Rectal smooth muscle tissue (tissue), 1 donor: ENCODE data around the gene BTBD9.

Experiments
- H3K27ac ChIP-seq: one replicate; pipeline ENCODE4 v1.7.0; 2013; ENCODE audit warnings: low read depth, low read length, inconsistent platforms
- H3K27me3 ChIP-seq: one replicate; pipeline ENCODE4 v1.7.0; 2013; ENCODE audit warnings: low read length; ENCODE audit not compliant: control insufficient read depth, insufficient read depth
- H3K36me3 ChIP-seq: one replicate; pipeline ENCODE4 v1.7.0; 2013; ENCODE audit warnings: low read length; ENCODE audit not compliant: control insufficient read depth, insufficient read depth
- H3K4me1 ChIP-seq: one replicate; pipeline ENCODE4 v1.7.0; 2013; ENCODE audit warnings: low read length; ENCODE audit not compliant: control insufficient read depth, insufficient read depth
- H3K4me3 ChIP-seq: one replicate; pipeline ENCODE4 v1.7.0; 2013; ENCODE audit warnings: low read length
- H3K9ac ChIP-seq: one replicate; pipeline ENCODE4 v1.7.0; 2013; ENCODE audit warnings: low read length

BTBD9 gene

DNA sequence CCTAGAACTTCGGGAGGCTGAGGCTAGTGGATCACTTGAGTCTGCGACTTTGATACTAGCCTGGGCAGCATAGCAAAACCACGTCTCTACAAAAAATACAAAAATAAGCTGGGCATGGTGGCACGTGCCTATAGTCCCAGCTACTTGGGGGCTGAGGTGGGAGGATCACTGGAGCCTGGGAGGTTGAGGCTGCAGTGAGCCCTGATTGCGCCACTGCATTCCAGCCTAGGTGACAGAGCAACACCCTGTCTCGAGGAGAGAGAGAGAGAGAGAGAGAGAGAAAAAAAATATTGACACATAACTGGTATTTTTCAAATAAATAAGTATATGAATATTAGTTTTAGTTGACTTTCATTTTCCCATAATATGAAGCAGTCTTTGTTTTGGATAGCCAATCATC is 222.2 kb downstream of the BTBD9 start:
- no peaks in the 10 kb centered on the region for H3K36me3 ChIP-seq
- no peak overlapping the region for H3K9ac ChIP-seq
- H3K27me3 ChIP-seq: no peaks in the 10 kb centered on the region

DNA sequence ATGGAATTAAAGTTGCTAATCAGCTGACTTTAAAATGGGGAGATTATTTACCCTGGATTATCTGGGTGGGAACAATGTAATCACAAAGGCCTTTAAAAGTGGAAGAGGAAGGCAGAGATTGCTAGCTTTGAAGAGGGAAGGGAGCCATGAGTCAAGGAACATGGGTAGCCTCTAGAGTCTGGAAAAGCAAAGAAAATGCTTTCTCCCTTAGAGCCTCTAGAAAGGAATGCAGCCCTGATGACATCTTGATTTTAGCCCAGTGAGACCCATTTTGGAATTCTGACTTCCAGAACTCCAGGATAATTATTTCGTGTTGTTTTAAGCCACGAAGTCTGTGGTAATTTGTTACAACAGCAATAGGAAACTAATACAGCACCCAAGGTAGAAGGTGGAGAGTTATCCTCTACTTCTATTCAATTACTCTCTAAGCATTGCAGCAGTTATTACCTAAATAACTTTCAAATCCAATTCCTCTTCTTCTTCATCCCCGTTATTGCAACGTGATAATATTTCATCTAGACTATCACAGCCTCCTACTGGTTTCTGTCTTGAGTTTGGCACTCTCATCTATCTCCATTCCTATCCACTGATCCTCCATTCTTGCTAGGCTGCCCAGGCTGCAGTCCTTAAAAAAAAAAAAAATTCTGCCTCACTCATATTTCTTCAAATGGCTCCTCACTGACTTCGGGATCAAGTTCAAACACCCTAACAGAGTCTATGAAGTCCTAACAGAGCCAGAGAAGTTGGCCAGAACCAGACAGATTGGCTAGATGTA is 224.3 kb downstream of the BTBD9 start:
- Histone ChIP-seq H3K27me3 (no peaks in the 10 kb centered on the region), H3K9ac (no peak overlapping the region), H3K27ac (no peak overlapping the region), H3K4me3 (no peak overlapping the region), H3K36me3 (no peaks in the 10 kb centered on the region), H3K4me1 (no peaks in the 10 kb centered on the region)

More for the DNA sequence above, 222.2 kb downstream of the BTBD9 start:
- Histone ChIP-seq H3K4me3 (no peak overlapping the region), H3K27ac (no peak overlapping the region), H3K4me1 (no peaks in the 10 kb centered on the region)

- Histone ChIP-seq H3K36me3 (no peaks in the 10 kb centered on the region), H3K9ac (no peak overlapping the region), H3K4me1 (no peaks in the 10 kb centered on the region), H3K4me3 (no peak overlapping the region), H3K27me3 (no peaks in the 10 kb centered on the region), H3K27ac (no peak overlapping the region)
Observed at GRCh38 chr6:38413102-38413800, 226.5 kb downstream of the BTBD9 start.

DNA sequence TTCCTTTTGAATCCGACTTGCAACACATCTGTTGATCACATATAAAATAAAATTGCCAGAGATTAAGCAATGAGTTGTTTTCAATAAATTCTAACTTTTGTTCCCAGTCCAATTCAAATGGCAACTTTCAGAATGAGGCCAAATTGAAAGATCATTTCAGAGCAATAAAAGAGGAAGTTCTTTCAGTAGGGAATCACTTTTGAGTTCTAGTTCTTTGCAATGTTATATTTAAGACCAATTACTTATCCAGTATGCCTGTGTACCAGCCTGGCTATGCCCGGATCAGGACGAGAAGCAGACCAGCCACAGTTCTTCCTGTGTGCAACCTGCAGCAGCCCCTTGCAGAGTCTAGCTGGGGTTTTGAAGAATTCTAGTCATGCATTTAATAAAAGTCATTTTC is 232.5 kb downstream of the BTBD9 start:
- no peaks in the 10 kb centered on the region for H3K4me1 ChIP-seq
- no peaks in the 10 kb centered on the region for H3K36me3 ChIP-seq
- H3K27me3 ChIP-seq: no peaks in the 10 kb centered on the region
- H3K4me3 ChIP-seq: no peak overlapping the region
- H3K27ac ChIP-seq: no peak overlapping the region
- no peak overlapping the region for H3K9ac ChIP-seq

DNA sequence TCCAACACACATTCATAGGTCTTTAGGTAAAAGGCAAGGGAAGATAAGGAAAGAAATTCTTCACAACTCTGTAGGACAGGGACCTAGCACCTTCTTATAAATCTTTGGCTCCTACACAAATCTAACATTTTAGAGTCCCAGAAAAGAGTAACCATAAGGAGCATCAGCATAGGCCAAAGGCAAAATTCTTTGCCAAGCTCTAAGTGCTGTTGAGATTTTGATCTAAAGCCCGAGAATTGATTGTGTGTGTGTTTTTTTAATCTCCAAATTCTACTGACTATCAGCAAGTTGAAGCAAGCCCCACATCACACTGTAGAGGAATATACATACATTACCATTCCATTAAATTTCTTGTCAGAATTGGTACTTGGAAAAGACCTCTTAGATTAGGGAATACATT is 233.6 kb downstream of the BTBD9 start:
- H3K27ac ChIP-seq: no peak overlapping the region
- H3K9ac ChIP-seq: no peak overlapping the region
- H3K36me3 ChIP-seq: no peaks in the 10 kb centered on the region
- H3K4me1 ChIP-seq: no peaks in the 10 kb centered on the region
- H3K27me3 ChIP-seq: no peaks in the 10 kb centered on the region
- H3K4me3 ChIP-seq: no peak overlapping the region

- no peak overlapping the region for H3K27ac ChIP-seq
Observed at GRCh38 chr6:38404900-38405556, 234.7 kb downstream of the BTBD9 start.

GRCh38 chr6:38404355-38404754 is 235.4 kb downstream of the BTBD9 start:
- Histone ChIP-seq H3K9ac (no peak overlapping the region), H3K27ac (no peak overlapping the region), H3K4me1 (no peaks in the 10 kb centered on the region), H3K27me3 (no peaks in the 10 kb centered on the region), H3K4me3 (no peak overlapping the region), H3K36me3 (no peaks in the 10 kb centered on the region)

More at GRCh38 chr6:38404900-38405556, 234.7 kb downstream of the BTBD9 start:
- Histone ChIP-seq H3K4me3 (no peak overlapping the region), H3K4me1 (no peaks in the 10 kb centered on the region), H3K27me3 (no peaks in the 10 kb centered on the region), H3K9ac (no peak overlapping the region), H3K36me3 (no peaks in the 10 kb centered on the region)

DNA sequence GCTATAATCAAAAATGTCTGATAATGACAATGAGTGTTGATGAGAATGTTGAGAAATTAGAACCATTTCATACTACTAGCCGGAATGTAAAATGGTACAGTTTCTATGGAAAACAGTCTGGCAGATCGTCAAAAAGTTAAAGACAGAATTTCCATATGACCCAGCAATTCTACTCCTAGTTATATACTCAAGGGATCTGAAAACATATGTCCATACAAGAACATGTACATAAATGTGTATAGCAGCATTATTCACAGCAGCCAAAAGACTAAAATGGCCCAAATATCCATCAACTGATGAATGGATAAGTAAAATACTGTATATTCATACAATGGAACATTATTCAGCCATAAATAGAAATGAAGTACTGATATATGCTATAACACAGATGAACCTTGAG is 236.2 kb downstream of the BTBD9 start:
- H3K4me1 ChIP-seq: no peaks in the 10 kb centered on the region
- H3K9ac ChIP-seq: no peak overlapping the region
- H3K4me3 ChIP-seq: no peak overlapping the region
- no peaks in the 10 kb centered on the region for H3K36me3 ChIP-seq
- H3K27me3 ChIP-seq: no peaks in the 10 kb centered on the region
- H3K27ac ChIP-seq: no peak overlapping the region

GRCh38 chr6:38400764-38401163 is 239.0 kb downstream of the BTBD9 start:
- H3K27ac ChIP-seq: no peak overlapping the region
- H3K4me1 ChIP-seq: no peaks in the 10 kb centered on the region
- H3K4me3 ChIP-seq: no peak overlapping the region
- H3K9ac ChIP-seq: no peak overlapping the region
- H3K36me3 ChIP-seq: no peaks in the 10 kb centered on the region
- H3K27me3 ChIP-seq: no peaks in the 10 kb centered on the region

GRCh38 chr6:38400101-38400500 is 239.6 kb downstream of the BTBD9 start:
- Histone ChIP-seq H3K4me3 (no peak overlapping the region), H3K27ac (no peak overlapping the region), H3K36me3 (no peaks in the 10 kb centered on the region), H3K9ac (no peak overlapping the region), H3K4me1 (no peaks in the 10 kb centered on the region), H3K27me3 (no peaks in the 10 kb centered on the region)

DNA sequence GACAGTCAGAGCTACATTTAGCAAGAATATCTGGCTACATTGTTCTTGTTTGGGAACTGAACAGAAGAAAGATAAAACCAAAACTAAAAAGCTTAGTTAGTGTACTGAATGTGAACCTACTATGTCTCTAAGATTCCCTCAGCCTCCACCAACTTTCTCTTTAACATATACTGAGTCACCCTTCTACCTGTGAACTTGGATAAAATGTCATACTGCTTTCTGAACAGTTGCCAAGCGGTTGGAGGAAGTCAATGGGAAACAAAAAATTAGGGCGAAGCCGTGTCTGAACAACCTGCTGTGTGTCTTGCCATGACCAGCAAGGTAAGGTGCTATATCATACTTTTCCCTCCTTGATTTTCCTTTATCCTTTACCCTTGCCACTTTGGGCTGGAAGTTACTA is 243.5 kb downstream of the BTBD9 start:
- no peaks in the 10 kb centered on the region for H3K4me1 ChIP-seq
- H3K27ac ChIP-seq: no peak overlapping the region
- no peaks in the 10 kb centered on the region for H3K36me3 ChIP-seq
- no peak overlapping the region for H3K4me3 ChIP-seq
- no peak overlapping the region for H3K9ac ChIP-seq
- H3K27me3 ChIP-seq: no peaks in the 10 kb centered on the region

DNA sequence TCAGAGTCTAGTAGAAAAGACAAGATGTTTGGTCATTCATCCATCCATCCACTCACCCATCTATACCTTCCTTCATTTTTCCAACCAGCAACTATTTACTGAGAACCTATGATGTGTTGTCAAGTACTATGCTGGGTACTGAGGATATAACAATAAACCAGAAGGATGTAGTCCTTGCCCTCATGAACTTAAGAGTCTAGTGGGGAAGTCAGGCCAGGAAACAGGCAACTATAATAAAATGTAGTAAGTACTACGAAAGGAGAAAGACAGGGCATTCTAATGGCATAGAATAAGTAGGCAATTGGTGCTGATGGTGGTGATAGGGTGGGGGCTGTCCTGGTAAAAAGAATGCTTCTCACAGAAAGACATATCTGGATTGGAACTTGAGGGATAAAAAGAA is 245.7 kb downstream of the BTBD9 start:
- Histone ChIP-seq H3K4me3 (no peak overlapping the region), H3K36me3 (no peaks in the 10 kb centered on the region), H3K27me3 (no peaks in the 10 kb centered on the region), H3K9ac (no peak overlapping the region), H3K4me1 (no peaks in the 10 kb centered on the region), H3K27ac (no peak overlapping the region)
